ENCODE data around the gene LPIN2.

The LPIN2 gene

GRCh38 chr18:2967820-2968219, 45.1 kb downstream of the LPIN2 start:
- Histone ChIP-seq H4K20me1 (ENCODE audit: low read depth, low read length) (no peaks in the 10 kb centered on the region; the same call in 1 of the 2 replicates), H3K9me3 (ENCODE audit: insufficient read depth, low read length) (no peaks in the 10 kb centered on the region), H3K27me3 (ENCODE audit: low read length) (no peaks in the 10 kb centered on the region), H3K36me3 (ENCODE audit: low read length) (no peaks in the 10 kb centered on the region), H3K9ac (ENCODE audit: low read length) (no peak overlapping the region), H3K9me2 (replicated peaks; ENCODE audit: insufficient read depth, low read length) (no peaks in the 10 kb centered on the region), H2AFZ (ENCODE audit: low read depth, low read length, severe bottlenecking) (no peak overlapping the region), H3K4me2 (ENCODE audit: low read depth, low read length, poor library complexity, severe bottlenecking) (no peak overlapping the region), H3K27ac (ENCODE audit: low read depth, low read length) (no peak overlapping the region), H3K4me3 (ENCODE audit: insufficient read depth, low read length, poor library complexity, severe bottlenecking) (no peak overlapping the region), H3K79me2 (ENCODE audit: insufficient read depth, low read length) (peaks cover 10% of the 10 kb centered on the region; the same call in 1 of the 2 replicates), H3F3A (ENCODE audit: insufficient read depth) (no peaks in the 10 kb centered on the region)
- TF ChIP-seq EZH2phosphoT487 (conservative IDR thresholded peaks at IDR 0.05; ENCODE audit: low read length) = no peak
- TF ChIP-seq CTCF (IDR thresholded peaks at IDR 0.05; ENCODE audit: insufficient read depth, low read length, poor library complexity, severe bottlenecking) = no peak

GRCh38 chr18:2967357-2967756, 45.6 kb downstream of the LPIN2 start:
- Histone ChIP-seq H3K9ac (ENCODE audit: low read length) (no peak overlapping the region), H4K20me1 (ENCODE audit: low read depth, low read length) (peaks cover 2% of the 10 kb centered on the region; the same call in 1 of the 2 replicates), H3K27me3 (ENCODE audit: low read length) (no peaks in the 10 kb centered on the region), H3K4me2 (ENCODE audit: low read depth, low read length, poor library complexity, severe bottlenecking) (no peak overlapping the region), H3K4me3 (ENCODE audit: insufficient read depth, low read length, poor library complexity, severe bottlenecking) (no peak overlapping the region), H3K36me3 (ENCODE audit: low read length) (no peaks in the 10 kb centered on the region), H3F3A (ENCODE audit: insufficient read depth) (no peaks in the 10 kb centered on the region), H2AFZ (ENCODE audit: low read depth, low read length, severe bottlenecking) (no peak overlapping the region), H3K9me3 (ENCODE audit: insufficient read depth, low read length) (no peaks in the 10 kb centered on the region), H3K79me2 (ENCODE audit: insufficient read depth, low read length) (peaks cover 15% of the 10 kb centered on the region; the same call in 1 of the 2 replicates), H3K9me2 (replicated peaks; ENCODE audit: insufficient read depth, low read length) (no peaks in the 10 kb centered on the region), H3K27ac (ENCODE audit: low read depth, low read length) (no peak overlapping the region)
- TF ChIP-seq CTCF (IDR thresholded peaks at IDR 0.05; ENCODE audit: insufficient read depth, low read length, poor library complexity, severe bottlenecking) (no peak), EZH2phosphoT487 (conservative IDR thresholded peaks at IDR 0.05; ENCODE audit: low read length) (no peak)

GRCh38 chr18:2966560-2966959, 46.4 kb downstream of the LPIN2 start:
- H3F3A ChIP-seq (ENCODE audit: insufficient read depth) = no peaks in the 10 kb centered on the region
- H3K9me2 ChIP-seq (replicated peaks; ENCODE audit: insufficient read depth, low read length) = no peaks in the 10 kb centered on the region
- no peak overlapping the region for H3K9ac ChIP-seq (ENCODE audit: low read length)
- no peaks in the 10 kb centered on the region for H3K9me3 ChIP-seq (ENCODE audit: insufficient read depth, low read length)
- TF ChIP-seq EZH2phosphoT487 (conservative IDR thresholded peaks at IDR 0.05; ENCODE audit: low read length) = no peak
- TF ChIP-seq CTCF (IDR thresholded peaks at IDR 0.05; ENCODE audit: insufficient read depth, low read length, poor library complexity, severe bottlenecking) = no peak
- H3K27me3 ChIP-seq (ENCODE audit: low read length) = no peaks in the 10 kb centered on the region
- H3K27ac ChIP-seq (ENCODE audit: low read depth, low read length) = no peak overlapping the region
- no peak overlapping the region for H3K4me2 ChIP-seq (ENCODE audit: low read depth, low read length, poor library complexity, severe bottlenecking)
- peaks cover 16% of the 10 kb centered on the region; the same call in 1 of the 2 replicates for H3K79me2 ChIP-seq (ENCODE audit: insufficient read depth, low read length)
- peaks cover 5% of the 10 kb centered on the region; the same call in 1 of the 2 replicates for H4K20me1 ChIP-seq (ENCODE audit: low read depth, low read length)
- no peaks in the 10 kb centered on the region for H3K36me3 ChIP-seq (ENCODE audit: low read length)
- H3K4me3 ChIP-seq (ENCODE audit: insufficient read depth, low read length, poor library complexity, severe bottlenecking) = no peak overlapping the region
- H2AFZ ChIP-seq (ENCODE audit: low read depth, low read length, severe bottlenecking) = no peak overlapping the region

Measured in SU-DHL-6 (cell line).